ENCODE measurements around the gene YY1AP1.

GRCh38 chr1:155696524-155696923 lies 8.0 kb upstream of the YY1AP1 start:
- TF ChIP-seq POLR2A (IDR thresholded peaks at IDR 0.05; ENCODE audit: low read depth, low read length) (no peak), POLR2AphosphoS5 (IDR thresholded peaks at IDR 0.05; ENCODE audit: low read depth, low read length) (no peak), TAF1 (IDR thresholded peaks at IDR 0.05; ENCODE audit: low read depth, low read length) (no peak), POU2F2 (IDR thresholded peaks at IDR 0.05; ENCODE audit: low read depth, low read length) (no peak), PAX5 (IDR thresholded peaks at IDR 0.05; ENCODE audit: insufficient read depth, low read length, severe bottlenecking) (no peak)

All from GM12891 (cell line).